HG03159 (cell line): Measurements from ENCODE around the gene KIDINS220.

ENCODE experiments used
- ATAC-seq: cut with Tn5 transposase; IDR thresholded peaks from one replicate; pipeline ENCODE4 v1.9.1; 2021; ENCODE audit warnings: mild to moderate bottlenecking, moderate library complexity; ENCODE audit not compliant: unreplicated experiment

The KIDINS220 gene

GRCh38 chr2:8851811-8852560 is 14.6 kb upstream of the KIDINS220 start:
- no peak for ATAC-seq

- ATAC-seq, result no peak
Observed at GRCh38 chr2:8850845-8851487, 13.6 kb upstream of the KIDINS220 start.

GRCh38 chr2:8849327-8849726 is 11.9 kb upstream of the KIDINS220 start:
- no peak for ATAC-seq

GRCh38 chr2:8848328-8849100 is 11.1 kb upstream of the KIDINS220 start:
- ATAC-seq, result no peak

GRCh38 chr2:8847400-8847799 is 10.0 kb upstream of the KIDINS220 start:
- ATAC-seq, result no peak

- ATAC-seq, result no peak
Observed at GRCh38 chr2:8841932-8842331, 4.5 kb upstream of the KIDINS220 start.

GRCh38 chr2:8840475-8841091 is 3.2 kb upstream of the KIDINS220 start:
- ATAC-seq, result no peak

- no peak for ATAC-seq
Observed at GRCh38 chr2:8839189-8839965, 2.0 kb upstream of the KIDINS220 start.

- peak; percentile 5 for ATAC-seq
Observed at GRCh38 chr2:8837795-8838140, 355 bp upstream of the KIDINS220 start.

GRCh38 chr2:8835279-8835678 is 2.1 kb downstream of the KIDINS220 start:
- ATAC-seq, result no peak

- ATAC-seq, result no peak
Observed at GRCh38 chr2:8833853-8834252, 3.6 kb downstream of the KIDINS220 start.

- ATAC-seq, result no peak
Observed at GRCh38 chr2:8831516-8831915, 5.9 kb downstream of the KIDINS220 start.

GRCh38 chr2:8827729-8828128 is 9.7 kb downstream of the KIDINS220 start:
- ATAC-seq, result no peak

- ATAC-seq, result no peak
Observed at GRCh38 chr2:8822218-8822617, 15.2 kb downstream of the KIDINS220 start.

- ATAC-seq, result no peak
Observed at GRCh38 chr2:8821276-8822217, 15.9 kb downstream of the KIDINS220 start.

- ATAC-seq, result no peak
Observed at GRCh38 chr2:8819948-8820347, 17.5 kb downstream of the KIDINS220 start.

GRCh38 chr2:8819194-8819593 is 18.2 kb downstream of the KIDINS220 start:
- ATAC-seq, result no peak

GRCh38 chr2:8817221-8817620 is 20.2 kb downstream of the KIDINS220 start:
- ATAC-seq, result no peak

GRCh38 chr2:8806885-8807704 is 30.3 kb downstream of the KIDINS220 start:
- ATAC-seq, result no peak
